ENCODE results near the gene SLC5A10.
A peak's percentile ranks its signal among the peaks of the same experiment; 100 is the strongest.

SLC5A10 gene

GRCh38 chr17:19002805-19003542 is 51.0 kb downstream of the SLC5A10 start:
- no peak for DNase-seq (ENCODE audit: low read depth)

GRCh38 chr17:19003543-19004420 is 51.8 kb downstream of the SLC5A10 start:
- peak; percentile 47 for DNase-seq (ENCODE audit: low read depth)

DNA sequence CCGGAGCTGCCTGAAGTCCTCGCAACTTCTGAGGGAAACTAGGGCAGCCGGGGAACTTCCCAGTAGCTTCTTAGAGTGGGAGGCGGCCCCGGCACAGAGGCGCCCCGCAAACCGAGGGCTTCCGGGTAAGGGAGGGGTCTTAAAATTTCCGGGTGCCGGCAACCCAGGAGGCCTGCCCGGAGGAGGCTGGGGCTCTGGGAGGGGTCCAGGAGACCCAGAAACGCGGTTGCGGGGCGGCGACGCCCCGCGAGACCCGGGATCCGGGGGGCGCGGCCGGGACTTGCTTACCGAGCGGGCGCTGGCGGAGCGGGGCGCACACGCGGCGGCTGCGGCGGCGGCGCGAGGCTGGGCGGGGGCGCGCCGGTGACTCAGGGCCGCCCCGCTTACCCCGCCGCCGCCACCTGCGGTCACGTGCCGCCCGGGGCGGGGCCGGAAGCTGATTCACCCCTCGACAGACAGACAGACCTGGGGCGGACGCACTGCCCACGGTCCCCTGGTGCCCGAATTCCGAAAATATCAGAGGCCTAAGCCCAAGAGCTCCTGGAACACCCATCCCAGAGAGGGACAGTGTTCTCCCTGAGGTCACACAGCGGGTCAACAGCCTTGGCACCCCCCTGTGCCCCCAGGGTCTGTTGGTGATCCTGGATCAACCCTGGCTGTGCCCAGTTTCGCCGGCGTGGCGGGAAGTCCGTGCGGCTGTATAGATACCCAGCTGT is 52.6 kb downstream of the SLC5A10 start, which contains the start of gene FAM83G:
FAM83G (minus strand) TSS at position 344 of the 716 bp plus-strand sequence. CDS start 723 bp downstream, outside the sequence.
- DNase-seq (ENCODE audit: low read depth), result peak; percentile 91

DNA sequence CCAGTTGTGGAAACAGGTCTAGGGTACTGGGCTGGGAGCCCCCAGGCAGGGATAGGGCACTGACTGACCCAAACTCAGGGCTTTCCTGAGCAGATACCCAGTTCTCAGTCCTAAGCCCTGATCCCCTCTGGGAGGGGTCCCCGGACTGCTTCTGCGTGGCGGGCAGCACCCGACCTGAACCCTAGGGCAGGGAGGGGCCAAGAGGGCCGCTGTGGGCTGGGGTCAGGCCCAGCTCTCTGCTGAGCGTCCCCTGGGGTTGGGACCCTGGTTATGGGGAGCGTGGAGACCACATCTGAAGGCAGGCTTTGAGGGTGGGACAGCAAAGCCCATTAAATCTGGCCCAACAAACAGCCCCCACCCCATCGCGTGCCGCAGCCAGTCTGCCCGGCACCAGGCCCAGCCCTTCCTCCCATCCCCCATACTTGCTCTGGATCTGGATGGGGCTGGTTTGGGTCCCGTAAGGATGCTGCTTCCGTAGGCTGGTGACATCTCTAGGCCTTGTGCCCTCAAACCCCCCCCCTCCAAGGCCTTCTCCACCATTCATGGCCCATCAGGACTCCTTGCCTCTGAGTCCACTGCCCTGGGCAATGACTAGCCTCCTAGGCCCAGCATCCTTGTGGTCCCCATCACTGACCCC is 53.3 kb downstream of the SLC5A10 start:
- no peak for DNase-seq (ENCODE audit: low read depth)

DNA sequence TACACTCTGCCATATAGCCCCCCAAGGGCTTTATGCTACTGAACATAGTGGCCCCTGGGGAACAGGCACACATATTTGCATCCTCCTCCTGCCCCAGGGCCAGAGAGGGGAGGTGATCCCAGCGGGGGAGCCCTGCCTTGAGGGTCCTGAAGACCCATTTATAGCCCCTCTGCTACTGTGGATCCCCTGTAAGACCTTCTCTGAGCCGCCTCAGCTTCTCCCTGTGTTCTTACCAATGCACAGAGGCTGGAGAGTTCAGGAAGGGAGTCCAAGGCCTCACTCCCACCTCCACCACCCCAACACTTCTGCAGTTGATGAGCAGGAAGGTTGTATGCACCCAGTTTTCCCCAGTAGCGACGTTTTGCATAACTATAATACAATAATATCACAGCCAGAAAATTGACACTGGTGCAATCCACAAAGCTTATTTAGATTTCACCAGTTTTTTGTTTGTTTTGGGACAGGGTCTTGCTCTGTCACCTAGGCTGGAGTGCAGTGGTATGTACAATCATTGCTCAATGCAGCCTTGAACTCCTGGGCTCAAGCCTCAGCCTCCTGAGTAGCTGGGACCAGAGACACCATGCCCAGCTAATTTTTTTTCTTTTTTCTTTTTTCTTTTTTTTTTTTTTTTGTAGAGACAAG is 53.9 kb downstream of the SLC5A10 start:
- DNase-seq (ENCODE audit: low read depth), result no peak

DNA sequence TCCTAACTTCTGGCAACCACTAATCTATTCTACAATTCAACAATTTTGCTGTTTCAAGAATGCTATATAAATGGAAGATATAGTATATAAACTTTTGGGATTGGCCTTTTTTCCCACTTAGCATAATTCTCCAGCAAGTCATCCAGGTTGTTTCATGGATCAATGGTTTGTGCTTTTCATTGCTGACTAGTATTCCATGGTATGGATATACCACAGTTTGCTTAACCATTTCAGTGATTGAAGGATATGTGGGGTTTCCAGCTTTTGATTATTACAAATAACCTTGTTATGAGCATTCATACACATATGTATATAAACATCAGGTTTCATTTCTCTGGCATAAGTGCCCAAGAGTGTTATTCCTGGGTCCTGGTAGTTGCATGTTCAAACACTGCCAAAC is 54.7 kb downstream of the SLC5A10 start:
- no peak for DNase-seq (ENCODE audit: low read depth)

DNA sequence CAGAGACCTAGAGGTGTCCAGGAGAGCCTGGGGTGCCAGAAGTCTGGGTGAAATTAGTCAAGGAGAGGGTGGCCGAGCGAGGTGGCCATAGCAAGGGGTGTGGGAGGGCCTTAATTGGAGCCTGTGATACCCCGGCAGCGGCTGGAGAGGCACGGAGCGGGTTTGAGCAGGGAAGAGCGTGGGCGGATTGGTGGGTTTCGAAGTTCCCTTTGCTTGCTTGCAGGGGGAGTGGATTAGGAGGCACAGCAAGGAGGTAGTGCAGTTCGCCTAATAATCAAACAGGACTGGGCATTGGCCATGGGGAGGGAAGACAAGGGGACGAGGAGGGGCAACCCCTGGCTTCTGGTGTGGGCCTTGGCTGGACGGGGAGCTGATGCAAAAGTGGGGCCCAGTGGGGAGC is 58.0 kb downstream of the SLC5A10 start:
- DNase-seq (ENCODE audit: low read depth), result no peak

- DNase-seq (ENCODE audit: low read depth), result no peak
Measured at GRCh38 chr17:19010729-19011505, 59.0 kb downstream of the SLC5A10 start.

DNA sequence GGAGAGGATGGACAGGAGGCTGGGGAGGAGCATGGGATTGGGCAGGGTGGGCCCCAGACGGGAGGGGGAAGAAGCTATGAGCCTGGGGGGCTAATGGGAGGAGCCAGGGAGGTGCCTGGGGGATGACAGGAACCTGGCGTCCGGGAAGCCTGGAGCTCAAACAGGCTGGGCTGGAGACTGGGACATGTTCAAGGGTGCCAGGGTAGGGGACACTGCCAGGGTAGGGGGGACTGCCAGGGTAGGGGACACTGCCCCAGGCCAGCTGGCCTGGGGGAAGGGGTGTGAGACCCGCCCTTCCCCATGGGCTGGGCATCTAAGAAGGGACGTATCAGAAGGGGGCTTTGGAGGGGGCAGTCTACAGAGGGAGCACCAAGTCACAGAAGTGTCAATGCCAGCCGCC is 59.6 kb downstream of the SLC5A10 start:
- no peak for DNase-seq (ENCODE audit: low read depth)

DNA sequence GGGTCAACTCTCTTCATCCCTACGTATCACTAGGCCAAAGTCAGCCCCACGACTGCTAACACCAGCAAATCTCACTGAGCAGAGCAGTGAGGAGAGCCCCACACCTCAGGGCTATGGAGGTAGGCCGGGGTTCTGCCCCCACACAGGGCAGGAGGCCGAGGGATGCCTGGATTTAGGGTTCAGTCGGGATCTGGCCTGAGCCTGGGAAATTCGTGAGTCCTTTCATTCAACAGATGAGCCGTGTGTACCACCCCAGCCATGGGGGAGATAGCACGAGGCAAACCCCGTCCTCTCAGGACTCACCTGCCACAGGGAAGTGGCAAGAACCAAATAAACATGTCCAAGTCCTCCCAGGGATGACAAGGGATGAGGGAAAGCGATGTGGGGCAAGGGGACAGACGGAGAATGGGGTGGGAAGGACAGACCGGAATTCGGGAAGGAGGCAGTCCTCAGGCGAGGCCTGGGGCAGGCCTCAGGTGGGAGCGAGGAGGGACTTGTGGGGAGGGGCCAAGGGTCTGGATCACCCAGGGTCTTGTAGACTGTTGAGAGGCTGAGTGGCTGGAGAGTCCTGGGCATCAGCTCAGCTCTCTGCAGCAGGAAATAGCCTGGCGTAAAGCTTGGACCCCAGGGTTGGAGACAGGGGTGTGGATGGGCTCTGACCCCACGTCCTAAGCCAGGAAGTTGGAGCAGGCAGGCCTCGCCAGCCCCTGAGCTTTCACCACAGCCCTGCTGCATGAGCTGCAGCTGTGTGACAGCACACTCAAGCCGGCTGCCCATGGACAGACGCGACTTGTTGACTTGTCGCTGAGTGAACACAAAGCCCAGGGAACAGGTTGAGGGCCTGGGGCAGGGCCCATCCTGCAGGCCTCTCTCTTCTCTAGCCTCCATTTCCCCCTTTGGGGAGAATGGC is 60.5 kb downstream of the SLC5A10 start:
- DNase-seq (ENCODE audit: low read depth), result no peak

DNA sequence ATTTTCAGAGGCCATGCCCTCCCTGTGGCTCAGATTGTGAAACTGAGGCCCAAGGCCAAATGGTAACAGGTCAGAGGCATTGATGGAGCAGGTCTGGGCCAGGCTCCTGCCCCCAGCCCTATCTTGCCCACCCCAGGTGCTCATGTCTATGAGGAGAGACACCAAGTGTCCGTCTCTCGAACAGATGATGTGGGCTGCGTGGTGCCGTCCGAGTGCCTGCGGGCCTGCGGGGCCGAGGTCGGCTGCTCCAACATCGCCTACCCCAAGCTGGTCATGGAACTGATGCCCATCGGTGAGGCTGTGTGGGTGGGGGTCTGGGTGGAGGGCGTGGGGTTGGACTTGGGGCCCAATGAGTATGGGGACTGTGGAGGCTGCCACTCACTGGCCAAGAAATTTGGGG is 61.3 kb downstream of the SLC5A10 start:
- DNase-seq (ENCODE audit: low read depth), result no peak

- DNase-seq (ENCODE audit: low read depth), result no peak
Measured at GRCh38 chr17:19013806-19014627, 62.1 kb downstream of the SLC5A10 start.

DNA sequence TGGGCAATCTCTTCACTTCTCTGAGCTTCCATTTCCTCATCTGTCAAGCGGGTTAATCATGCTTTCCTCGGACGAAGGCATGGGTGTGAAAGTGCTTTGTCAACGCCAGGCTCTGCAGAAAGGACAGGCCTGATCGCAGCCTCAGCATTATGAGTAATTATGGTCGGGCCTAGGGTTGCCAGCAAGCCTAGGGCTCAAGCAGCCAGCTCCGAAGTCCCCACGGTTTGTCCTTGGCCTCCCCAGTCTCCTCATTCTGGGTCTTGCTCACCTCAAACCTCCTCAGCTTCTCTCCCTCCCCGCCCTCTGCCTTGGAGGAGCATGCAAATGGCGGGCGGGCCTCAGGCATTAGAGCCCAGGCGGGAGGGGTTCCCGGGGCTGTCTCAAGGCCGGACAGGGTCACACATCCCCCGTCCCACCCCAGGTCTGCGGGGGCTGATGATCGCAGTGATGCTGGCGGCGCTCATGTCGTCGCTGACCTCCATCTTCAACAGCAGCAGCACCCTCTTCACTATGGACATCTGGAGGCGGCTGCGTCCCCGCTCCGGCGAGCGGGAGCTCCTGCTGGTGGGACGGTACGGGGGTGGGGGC is 62.8 kb downstream of the SLC5A10 start:
- DNase-seq (ENCODE audit: low read depth), result no peak

DNA sequence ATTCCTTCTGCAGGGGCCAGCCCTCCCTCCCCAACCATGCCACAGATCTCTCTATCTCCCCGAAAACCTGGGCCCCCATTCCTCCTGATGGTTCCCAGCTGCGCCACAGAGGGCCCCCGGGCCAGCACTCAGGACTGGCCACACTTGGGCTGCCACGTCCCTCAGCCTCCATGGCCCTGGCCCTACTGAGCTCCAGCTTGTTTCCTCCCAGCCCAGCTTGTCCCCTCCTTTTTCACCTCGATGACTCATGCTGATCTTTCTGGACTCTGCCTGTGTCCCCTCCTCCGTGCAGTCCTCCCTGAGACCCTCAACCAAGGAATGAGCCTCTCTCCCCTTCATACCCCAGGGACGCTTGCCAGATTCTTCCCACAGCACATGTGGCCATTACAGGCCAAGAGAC is 63.5 kb downstream of the SLC5A10 start:
- no peak for DNase-seq (ENCODE audit: low read depth)

GRCh38 chr17:19016297-19016696 is 64.3 kb downstream of the SLC5A10 start:
- no peak for DNase-seq (ENCODE audit: low read depth)

GRCh38 chr17:19016881-19017280 is 64.9 kb downstream of the SLC5A10 start:
- no peak for DNase-seq (ENCODE audit: low read depth)

DNA sequence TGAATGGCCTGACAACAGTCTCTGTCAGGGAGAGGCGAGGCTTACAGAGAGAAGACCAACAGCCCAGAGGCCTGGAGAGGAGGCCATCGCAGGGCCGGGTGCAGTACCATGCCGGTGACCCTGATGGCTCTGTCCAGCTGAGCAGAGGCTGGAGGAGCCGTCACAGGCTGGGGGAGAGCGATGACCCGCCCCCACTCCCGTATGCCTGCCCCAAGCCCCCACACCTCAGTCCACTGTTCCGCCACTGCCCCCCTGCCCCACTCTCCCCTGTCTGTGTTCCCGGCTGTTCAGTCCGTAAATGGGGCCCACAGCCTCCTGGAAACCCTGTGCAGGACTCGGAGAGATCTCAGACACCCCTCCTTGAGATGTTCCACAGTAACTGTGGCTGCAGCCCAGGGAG is 65.4 kb downstream of the SLC5A10 start:
- DNase-seq (ENCODE audit: low read depth), result no peak
